H1 (cell line): ENCODE data around the gene PURB.
"Not testable (repeated sequence)": the region's sequence is repeated elsewhere in the genome, so short reads cannot be mapped to it uniquely, and the experiment has no call there.

Experiments used
- CHD1 ChIP-seq: IDR thresholded peaks from 2 replicates; pipeline ENCODE4 v1.6.1; 2012; ENCODE audit warnings: low read depth, low read length, improper control_type of control experiment
- CREB1 ChIP-seq: IDR thresholded peaks from 2 replicates; pipeline ENCODE4 v1.6.1; 2012; ENCODE audit warnings: inconsistent platforms
- CTCF ChIP-seq, 3 experiments: IDR thresholded peaks; 1 replicate in 2 of 3; 2 replicates in 1 of 3; pipeline versions ENCODE4 v1.5.1 to v1.6.1; 2011; ENCODE audit warnings: low read length in 3 of 3, mild to moderate bottlenecking in 3 of 3, inconsistent platforms in 2 of 3, low read depth in 1 of 3, moderate library complexity in 1 of 3; ENCODE audit not compliant: insufficient read depth in 1 of 3; ENCODE audit errors: control extremely low read depth in 1 of 3
- EP300 ChIP-seq, 2 experiments: IDR thresholded peaks; 1 replicate in 1 of 2; 2 replicates in 1 of 2; pipeline ENCODE4 v1.6.1; 2011 to 2012; ENCODE audit warnings: low read depth in 2 of 2, low read length in 2 of 2, mild to moderate bottlenecking in 2 of 2, borderline replicate concordance in 1 of 2, inconsistent platforms in 1 of 2, moderate library complexity in 1 of 2
- EZH2 ChIP-seq: fragments of 200-600 bp; sonication (generic); IDR thresholded peaks from 2 replicates; pipeline ENCODE4 v1.7.1; 2012; ENCODE audit warnings: low read depth, mild to moderate bottlenecking, moderate library complexity, low read length, inconsistent platforms; ENCODE audit not compliant: severe bottlenecking
- GTF2F1 ChIP-seq: IDR thresholded peaks from 2 replicates; pipeline ENCODE4 v1.6.1; 2012; ENCODE audit warnings: low read depth, low read length, improper control_type of control experiment, borderline replicate concordance
- HDAC2 ChIP-seq, 2 experiments: fragments of 300-600 bp in 1 of 2; sonication (generic) in 1 of 2; IDR thresholded peaks; 2 replicates each; pipeline ENCODE4 v1.6.1; 2011 to 2012; ENCODE audit warnings: low read depth in 2 of 2, low read length in 2 of 2, mild to moderate bottlenecking in 2 of 2, moderate library complexity in 2 of 2, borderline replicate concordance in 1 of 2, inconsistent platforms in 1 of 2
- KDM5A ChIP-seq: fragments of 200-600 bp; IDR thresholded peaks from 2 replicates; pipeline ENCODE4 v1.7.1; 2012; ENCODE audit warnings: mild to moderate bottlenecking, low read length, inconsistent platforms, mixed read lengths
- NRF1 ChIP-seq: IDR thresholded peaks from 2 replicates; pipeline ENCODE4 v1.6.1; 2011; ENCODE audit warnings: mild to moderate bottlenecking, low read depth, low read length, improper control_type of control experiment
- POLR2A ChIP-seq, 2 experiments: IDR thresholded peaks; 1 replicate in 1 of 2; 2 replicates in 1 of 2; pipeline ENCODE4 v1.6.1; 2011; ENCODE audit warnings: low read depth in 2 of 2, low read length in 2 of 2, mild to moderate bottlenecking in 2 of 2; ENCODE audit errors: control extremely low read depth in 1 of 2
- SP1 ChIP-seq: IDR thresholded peaks from 2 replicates; pipeline ENCODE4 v1.6.1; 2011; ENCODE audit warnings: low read depth, low read length
- TAF1 ChIP-seq: IDR thresholded peaks from 2 replicates; pipeline ENCODE4 v1.6.1; 2011; ENCODE audit warnings: mild to moderate bottlenecking, low read depth, low read length
- TBP ChIP-seq: IDR thresholded peaks from 2 replicates; pipeline ENCODE4 v1.6.1; 2011; ENCODE audit warnings: low read depth, low read length, improper control_type of control experiment
- YY1 ChIP-seq: IDR thresholded peaks from 2 replicates; pipeline ENCODE4 v1.6.1; 2011; ENCODE audit warnings: low read depth, mild to moderate bottlenecking, low read length

- TF ChIP-seq EP300 (IDR thresholded peaks at IDR 0.05; ENCODE audit: borderline replicate concordance in 1 of 2, low read depth in 2 of 2, low read length in 2 of 2); GTF2F1; SP1; TBP; YY1; CTCF (IDR thresholded peaks at IDR 0.05; ENCODE audit: control extremely low read depth in 1 of 3, insufficient read depth in 1 of 3, low read depth in 1 of 3, low read length in 3 of 3); TAF1; HDAC2 (IDR thresholded peaks at IDR 0.05; ENCODE audit: borderline replicate concordance in 1 of 2, low read depth in 2 of 2, low read length in 2 of 2); POLR2A (IDR thresholded peaks at IDR 0.05; ENCODE audit: control extremely low read depth in 1 of 2, low read depth in 2 of 2, low read length in 2 of 2); NRF1; CREB1; EZH2; KDM5A; CHD1: not testable (repeated sequence)
Observed at GRCh38 chr7:44842675-44843074, 42.7 kb downstream of the PURB start.
